NOMO-1 (cell line): Measurements from ENCODE around the gene ARHGAP31.

ENCODE experiments used
- DNase-seq, 2 experiments: peaks; one replicate each; lab custom pipeline; 2025; ENCODE audit not compliant: unreplicated experiment in 2 of 2; lab: John Stamatoyannopoulos, UW

Gene ARHGAP31

GRCh38 chr3:119375106-119375505, 80.9 kb downstream of the ARHGAP31 start:
- DNase-seq, result no peak

GRCh38 chr3:119375510-119375909, 81.3 kb downstream of the ARHGAP31 start:
- DNase-seq, result no peak

- DNase-seq, result no peak
These were observed 82.6 kb downstream of the ARHGAP31 start for GRCh38 chr3:119376758-119377157.

- DNase-seq, result no peak
These were observed 84.1 kb downstream of the ARHGAP31 start for GRCh38 chr3:119378259-119378803.

GRCh38 chr3:119380697-119381096, 86.5 kb downstream of the ARHGAP31 start:
- DNase-seq, result no peak

- DNase-seq, result no peak
These were observed 88.0 kb downstream of the ARHGAP31 start for GRCh38 chr3:119382134-119382533.

- DNase-seq, result no peak
These were observed 94.4 kb downstream of the ARHGAP31 start for GRCh38 chr3:119388577-119388976.

- no peak for DNase-seq
These were observed 101.8 kb downstream of the ARHGAP31 start for GRCh38 chr3:119395923-119396358.

- DNase-seq, result no peak
These were observed 102.7 kb downstream of the ARHGAP31 start for GRCh38 chr3:119396870-119397269.

- DNase-seq, result no peak
These were observed 106.3 kb downstream of the ARHGAP31 start for GRCh38 chr3:119400466-119400865.

GRCh38 chr3:119401069-119401468, 106.9 kb downstream of the ARHGAP31 start:
- DNase-seq, result no peak

GRCh38 chr3:119401503-119402440, 107.6 kb downstream of the ARHGAP31 start:
- DNase-seq, result no peak

GRCh38 chr3:119402791-119403190, 108.6 kb downstream of the ARHGAP31 start:
- no peak for DNase-seq

GRCh38 chr3:119403201-119403600, 109.0 kb downstream of the ARHGAP31 start:
- DNase-seq, result no peak

GRCh38 chr3:119405315-119405714, 111.1 kb downstream of the ARHGAP31 start:
- no peak for DNase-seq

GRCh38 chr3:119408243-119408950, 114.2 kb downstream of the ARHGAP31 start:
- DNase-seq, result no peak

- DNase-seq, result no peak
These were observed 115.7 kb downstream of the ARHGAP31 start for GRCh38 chr3:119409844-119410243.

- DNase-seq, result no peak
These were observed 119.6 kb downstream of the ARHGAP31 start for GRCh38 chr3:119413603-119414280.

- DNase-seq, result no peak
These were observed 122.7 kb downstream of the ARHGAP31 start for GRCh38 chr3:119416873-119417272.

- no peak for DNase-seq
These were observed 123.8 kb downstream of the ARHGAP31 start for GRCh38 chr3:119417771-119418512.
